HG02840 (cell line): ENCODE results near the gene PRRC2A.
"Not testable (repeated sequence)": the region's sequence is repeated elsewhere in the genome, so short reads cannot be mapped to it uniquely, and the experiment has no call there.

Experiments used
- ATAC-seq: cut with Tn5 transposase; IDR thresholded peaks from one replicate; pipeline ENCODE4 v1.9.1; 2021; ENCODE audit warnings: mild to moderate bottlenecking, moderate library complexity, moderate number of reproducible peaks; ENCODE audit not compliant: unreplicated experiment, low FRiP score

The PRRC2A gene

DNA sequence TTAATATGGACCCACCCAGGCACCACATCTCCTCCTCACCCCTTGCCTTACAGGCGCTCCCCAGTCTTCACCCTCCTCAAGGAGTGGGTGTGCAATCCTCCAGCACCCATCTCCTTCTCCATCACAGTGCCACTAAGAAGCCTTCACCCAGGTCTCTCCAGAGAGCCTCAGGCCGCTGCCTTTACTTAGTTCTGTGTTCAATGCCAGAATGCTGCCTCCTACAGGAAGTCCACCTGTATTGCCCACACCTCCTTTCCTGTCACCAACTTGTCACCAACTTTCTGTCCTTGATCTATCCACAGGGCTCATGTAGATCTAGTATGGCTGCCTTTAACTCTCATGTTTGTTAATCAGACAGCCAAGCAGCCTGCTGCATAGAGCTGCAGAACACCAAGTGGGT lies 35.0 kb upstream of the PRRC2A start:
- ATAC-seq, result no peak

DNA sequence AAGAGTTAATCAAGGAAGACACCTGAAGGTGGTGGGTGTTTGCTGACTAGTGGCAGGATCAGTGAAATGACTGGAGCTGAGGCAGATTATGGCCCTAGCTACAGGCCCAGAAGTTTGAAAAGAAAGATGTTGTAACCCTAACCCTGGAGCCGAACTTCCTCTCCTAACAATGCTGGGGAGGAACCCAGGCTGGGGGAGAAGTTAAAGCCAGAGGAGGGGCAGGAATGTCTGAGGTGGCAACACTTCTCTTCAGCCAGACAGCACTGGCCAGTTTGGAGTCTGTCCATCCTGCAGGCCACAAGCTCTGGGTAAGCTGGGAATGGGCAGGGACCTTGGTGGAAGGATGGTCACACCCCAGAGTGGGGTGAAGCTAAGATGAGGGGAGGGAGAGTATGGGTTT lies 34.5 kb upstream of the PRRC2A start, which contains the start of gene LST1:
Gene LST1 (plus strand): TSS at position 270 of the 400 bp plus-strand sequence. CDS start 1,023 bp downstream, outside the sequence.
- ATAC-seq, result no peak

DNA sequence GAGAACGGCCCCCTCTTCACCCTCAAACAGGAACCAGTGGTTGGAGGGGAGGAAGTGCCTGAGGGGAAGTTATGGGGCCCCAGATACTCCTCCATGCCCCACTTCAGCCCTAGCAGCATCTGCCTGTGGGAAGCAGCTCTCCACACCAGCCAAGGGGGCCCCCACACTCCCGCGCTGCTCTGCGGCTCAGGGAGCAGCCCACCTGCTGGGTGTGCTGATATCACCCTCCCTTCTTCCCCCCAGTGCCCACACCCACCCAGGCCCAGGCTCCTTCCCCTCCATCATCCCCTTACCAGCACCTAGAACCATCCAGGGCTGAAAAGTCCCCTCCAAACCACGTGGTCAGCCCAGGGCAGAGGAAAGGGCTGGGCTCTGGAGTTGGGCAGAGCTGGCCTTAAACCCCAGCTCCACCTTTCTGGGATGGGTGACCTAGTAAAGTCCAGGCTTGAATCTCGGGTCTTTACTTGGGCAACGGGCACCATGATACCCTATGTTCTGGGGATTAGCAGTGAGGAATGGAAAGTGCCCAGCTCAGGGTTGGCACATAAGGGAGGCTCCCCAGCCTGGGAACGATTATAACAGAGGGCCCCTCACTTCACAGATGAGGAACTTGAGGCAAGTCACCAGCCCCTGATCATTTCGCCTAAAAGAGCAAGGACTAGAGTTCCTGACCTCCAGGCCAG lies 33.8 kb upstream of the PRRC2A start:
- ATAC-seq, result no peak

DNA sequence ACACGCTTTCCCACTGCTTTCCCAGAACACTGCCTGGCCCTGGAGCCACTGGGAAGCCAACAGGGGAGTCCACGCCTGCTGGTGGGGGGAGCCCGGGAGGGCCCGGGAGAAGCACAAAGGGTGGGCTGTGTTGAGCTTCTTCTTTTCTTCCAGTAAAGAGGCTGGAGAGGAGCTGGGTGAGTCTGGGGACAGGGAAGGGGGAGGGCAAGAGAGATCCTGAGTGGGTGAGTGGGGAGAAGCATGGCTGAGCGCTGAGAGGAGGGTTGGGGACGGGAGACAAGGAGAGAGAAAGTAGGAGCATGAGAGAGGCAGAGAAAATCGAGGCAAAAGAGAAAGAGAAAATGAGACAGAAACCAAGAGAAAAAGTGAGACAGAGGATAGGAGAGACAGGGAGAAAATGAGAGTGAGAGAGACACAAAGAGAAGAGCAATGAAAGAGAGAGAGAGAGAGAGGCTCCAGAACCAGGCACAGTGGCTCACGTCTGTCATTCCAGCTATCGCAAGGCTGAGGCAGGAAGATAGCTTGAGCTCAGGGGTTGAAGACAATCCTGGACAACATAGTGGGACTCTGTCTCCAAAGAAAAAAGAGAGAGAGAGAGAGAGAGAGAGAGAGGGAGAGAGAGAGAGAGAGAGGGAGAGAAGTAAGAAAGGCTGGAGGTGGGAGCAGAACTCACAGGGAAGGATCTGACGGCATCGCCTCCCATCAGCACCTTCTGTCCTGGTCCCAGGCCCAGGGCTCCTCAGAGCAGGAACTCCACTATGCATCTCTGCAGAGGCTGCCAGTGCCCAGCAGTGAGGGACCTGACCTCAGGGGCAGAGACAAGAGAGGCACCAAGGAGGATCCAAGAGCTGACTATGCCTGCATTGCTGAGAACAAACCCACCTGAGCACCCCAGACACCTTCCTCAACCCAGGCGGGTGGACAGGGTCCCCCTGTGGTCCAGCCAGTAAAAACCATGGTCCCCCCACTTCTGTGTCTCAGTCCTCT lies 32.4 kb upstream of the PRRC2A start:
- ATAC-seq, result no peak

DNA sequence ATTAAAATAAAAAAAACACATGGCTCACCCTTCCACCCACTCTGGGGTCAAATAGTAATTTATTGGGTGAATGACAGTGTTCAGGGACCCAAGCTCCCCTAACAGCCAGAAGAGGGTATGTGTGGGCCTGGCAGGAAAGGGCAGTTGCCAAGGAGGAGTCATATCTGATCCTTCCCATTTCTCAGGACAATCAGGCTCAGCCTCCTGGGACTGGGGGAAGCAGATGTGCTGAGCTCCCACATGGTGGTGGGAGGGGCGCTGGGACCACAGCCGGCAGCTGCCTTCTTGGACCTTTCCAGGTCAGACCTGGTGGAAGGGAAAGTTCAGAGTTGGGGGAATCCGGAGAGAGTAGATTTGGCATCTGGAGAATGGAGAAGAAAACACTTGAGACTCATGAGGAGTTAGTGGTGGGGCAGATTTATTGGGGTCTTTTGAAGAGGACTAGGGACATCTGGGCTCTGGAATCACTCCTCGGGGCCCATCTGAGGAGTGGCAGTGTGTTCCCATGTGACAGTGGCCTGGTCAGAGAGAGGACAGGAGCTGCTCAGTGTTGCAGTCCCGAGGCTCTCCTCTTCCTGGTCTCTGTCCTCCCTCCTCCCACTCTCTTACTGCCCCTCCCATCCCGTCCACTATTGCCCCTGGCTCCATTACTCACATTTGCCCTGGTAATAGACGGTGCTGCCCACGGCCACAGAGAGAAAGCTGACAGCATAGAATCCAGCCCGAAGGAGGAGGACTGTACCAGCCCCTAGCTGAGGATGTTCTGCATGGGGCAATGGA lies 31.5 kb upstream of the PRRC2A start:
- ATAC-seq, result no peak

DNA sequence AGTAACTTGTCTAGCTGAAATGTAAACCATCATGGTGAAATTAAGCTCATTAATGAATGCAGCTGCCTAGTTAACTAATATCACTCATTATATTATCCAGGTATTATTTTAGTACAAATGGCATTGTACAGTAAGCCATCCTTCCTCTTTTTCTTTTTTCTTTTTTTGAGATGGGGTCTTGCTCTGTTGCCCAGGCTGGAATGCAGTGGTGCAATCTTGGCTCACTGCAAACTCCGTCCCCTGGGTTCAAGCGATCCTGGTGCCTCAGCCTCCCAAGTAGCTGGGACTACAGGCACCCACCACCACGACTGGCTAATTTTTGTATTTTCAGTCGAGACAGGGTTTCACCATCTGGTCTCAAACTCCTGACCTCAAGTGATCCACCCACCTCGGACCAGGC lies 29.8 kb upstream of the PRRC2A start:
- ATAC-seq, result not testable (repeated sequence)

DNA sequence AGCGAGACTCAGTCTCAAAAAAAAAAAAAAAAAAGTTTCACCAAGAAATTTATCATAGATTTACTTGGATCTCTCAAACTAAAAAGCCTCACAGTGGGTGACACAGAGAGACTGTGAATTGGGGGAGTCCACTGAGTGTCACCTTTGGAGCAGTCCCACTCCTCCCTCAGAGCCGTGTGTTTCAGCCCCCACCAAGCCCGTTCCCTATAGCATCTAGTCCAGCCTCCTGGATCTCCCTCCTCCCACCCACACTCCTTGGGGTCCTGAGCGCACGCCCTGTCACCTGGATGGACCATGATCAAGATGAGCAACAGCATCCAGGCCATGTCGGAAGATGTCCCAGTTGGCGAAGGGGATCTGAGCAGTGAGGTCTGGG lies 28.1 kb upstream of the PRRC2A start:
- ATAC-seq, result no peak

DNA sequence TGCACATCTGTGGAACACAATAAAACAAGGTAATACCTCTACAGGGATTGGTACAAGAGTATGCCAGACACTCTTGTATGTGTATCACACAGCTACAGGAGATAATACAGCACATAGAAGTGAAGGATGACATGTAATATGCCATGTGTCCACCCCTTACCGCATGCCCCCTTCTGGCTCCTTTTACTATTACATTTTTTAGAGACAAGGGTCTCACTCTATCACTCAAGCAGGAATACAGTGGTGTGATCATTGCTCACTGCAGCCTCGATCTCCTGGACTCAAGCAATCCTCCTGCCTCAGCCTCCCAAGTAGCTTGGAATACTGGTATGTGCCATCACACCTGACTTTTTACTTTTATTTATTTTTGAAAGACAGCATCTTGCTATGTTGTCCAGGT lies 23.5 kb upstream of the PRRC2A start:
- no peak for ATAC-seq

DNA sequence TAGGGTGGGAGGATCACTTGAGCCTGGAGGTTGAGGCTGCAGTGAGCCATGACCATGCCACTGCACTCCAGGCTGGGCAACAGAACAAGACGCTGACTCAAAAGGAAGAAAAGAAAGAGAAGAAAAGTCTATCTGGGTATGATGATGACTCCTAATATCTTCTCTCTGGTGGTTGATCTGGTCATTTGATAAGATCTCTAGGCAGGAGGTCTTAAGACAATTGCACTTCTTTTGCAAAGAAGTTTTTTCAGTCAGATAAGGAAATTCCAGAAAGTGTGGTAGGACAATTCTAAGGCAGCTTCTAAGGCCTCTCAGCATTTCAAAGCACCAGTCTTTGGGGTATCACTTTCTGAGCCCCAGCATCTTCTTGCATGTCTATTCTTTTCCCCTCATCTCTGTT lies 13.2 kb upstream of the PRRC2A start:
- ATAC-seq, result no peak

DNA sequence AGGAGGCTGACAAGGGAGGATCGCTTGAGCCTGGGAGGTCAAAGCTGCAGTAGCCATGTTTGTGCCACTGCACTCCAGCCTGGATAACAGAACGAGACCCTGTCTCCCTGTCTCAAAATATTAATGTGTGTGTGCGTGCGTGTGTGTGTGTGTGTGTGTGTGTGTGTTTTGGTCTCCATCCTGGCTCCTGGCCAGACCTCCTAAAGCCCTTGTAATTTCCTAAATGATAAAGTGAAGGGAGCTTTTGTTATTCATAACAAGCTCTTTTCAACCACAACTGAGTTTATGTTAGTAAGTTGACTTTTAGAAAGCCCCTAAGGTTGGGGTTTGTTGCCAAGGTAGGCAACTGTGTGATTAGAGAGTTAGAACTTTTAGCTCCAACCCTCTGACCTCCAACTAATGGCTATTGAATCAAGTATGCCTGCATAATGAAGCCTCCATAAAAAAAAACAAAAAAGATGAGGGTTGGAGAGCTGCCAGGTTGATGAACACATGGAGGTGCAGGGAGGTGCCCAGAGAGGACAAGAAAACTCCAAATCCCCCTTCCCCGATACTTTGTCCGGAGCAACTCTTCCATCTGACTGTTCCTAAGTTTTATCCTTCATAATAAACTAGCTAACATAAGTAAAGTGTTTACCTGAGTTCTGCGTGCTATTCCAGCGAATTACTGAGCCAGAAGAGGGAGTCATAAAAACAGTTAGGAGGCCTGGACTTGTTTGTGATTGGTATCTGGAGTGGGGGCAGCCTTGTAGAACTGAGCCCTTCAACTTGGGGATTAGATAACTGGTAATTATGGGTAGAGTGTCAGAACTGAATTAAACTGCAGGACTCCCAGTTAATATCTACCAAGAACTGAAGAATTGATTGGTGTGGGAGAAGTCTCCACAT lies 10.8 kb upstream of the PRRC2A start:
- no peak for ATAC-seq

DNA sequence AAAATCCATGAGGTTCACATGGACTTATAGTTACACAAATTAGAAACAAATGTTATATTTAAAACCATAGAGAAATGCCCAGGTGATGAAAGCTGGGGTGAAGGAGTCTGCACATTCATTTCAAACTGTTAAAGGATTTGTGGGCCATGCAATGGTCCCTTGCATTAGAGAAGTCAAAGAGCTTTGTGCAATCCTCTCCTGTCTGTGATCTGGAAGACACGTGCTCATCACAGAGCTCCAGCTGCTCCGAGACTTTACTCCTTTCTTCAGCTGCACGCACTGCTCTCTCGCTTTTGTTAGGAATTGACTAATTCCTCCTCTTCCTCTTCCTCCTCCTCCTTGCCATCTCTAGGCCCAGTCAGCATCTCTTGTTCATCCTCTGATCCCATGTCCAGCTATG lies 9.5 kb upstream of the PRRC2A start:
- ATAC-seq, result no peak

DNA sequence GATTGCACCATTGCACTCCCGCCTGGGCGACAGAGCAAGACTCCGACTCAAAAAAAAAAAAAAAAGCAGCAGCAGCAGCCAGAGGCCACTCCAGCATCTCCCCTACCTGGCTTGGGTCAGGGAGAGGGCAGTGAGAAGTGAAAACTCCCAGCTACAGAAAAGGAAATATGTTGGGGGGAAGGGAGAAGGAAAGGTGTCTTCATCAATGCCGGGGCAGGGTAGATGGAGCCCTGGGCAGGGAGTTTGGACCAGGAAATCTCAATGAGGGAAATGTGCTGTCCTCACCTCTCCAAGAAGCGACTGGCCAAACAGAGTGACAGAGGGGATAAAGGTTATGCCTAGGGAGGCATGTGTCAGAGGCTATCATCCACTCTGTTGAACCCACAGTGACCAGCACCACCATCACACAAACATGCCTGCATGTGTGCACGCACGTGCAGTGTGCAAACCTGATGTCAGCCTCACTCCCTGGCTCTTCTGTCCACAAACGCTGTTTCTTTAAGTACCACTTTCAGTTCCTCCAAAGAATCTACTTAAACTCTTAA lies 6.4 kb upstream of the PRRC2A start:
- ATAC-seq, result no peak

DNA sequence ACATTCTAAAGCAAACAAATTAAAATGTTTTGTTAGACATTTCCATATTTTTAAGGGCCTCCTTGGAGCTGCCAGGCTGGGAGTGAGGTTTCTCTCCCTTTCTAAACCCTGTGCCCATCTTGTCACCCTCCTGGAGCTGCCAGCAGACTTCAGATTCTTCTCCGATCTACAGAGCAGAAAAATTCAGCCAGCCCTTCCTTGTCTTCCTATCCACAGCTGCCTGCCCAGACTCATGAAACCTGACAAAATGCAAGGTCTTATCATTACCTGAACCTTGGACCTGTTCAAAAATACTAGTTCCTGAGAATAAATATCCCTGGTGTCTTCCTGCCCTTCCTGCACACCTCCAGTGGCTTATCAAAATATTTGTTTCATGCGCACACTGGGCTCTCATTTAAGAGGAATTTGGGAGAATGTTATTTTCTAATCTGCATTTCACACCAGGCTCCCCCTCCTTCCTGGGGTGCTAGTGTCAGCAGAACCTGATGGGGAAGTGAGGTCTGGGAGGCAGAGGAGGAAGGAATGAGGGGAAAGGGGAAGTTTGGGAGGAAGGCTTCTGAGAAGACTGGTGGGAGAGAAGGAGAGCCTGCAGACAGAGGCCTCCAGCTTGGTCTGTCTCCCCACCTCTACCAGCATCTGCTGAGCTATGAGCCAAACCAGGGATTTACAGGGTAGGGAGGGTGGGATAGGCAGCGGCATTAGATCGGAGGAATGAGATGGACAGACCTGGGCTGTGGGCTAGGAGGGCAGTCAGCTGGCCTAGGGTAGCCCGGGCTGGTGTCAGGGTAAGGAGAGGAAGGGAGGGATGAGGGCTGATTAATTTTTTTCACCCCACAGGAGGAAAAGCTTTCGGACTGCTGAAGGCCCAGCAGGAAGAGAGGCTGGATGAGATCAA lies 5.6 kb upstream of the PRRC2A start, which contains the start of gene AIF1:
Gene AIF1 (plus strand): TSS at position 551 of the 895 bp plus-strand sequence. CDS start 96 bp downstream, at position 647.
- no peak for ATAC-seq

DNA sequence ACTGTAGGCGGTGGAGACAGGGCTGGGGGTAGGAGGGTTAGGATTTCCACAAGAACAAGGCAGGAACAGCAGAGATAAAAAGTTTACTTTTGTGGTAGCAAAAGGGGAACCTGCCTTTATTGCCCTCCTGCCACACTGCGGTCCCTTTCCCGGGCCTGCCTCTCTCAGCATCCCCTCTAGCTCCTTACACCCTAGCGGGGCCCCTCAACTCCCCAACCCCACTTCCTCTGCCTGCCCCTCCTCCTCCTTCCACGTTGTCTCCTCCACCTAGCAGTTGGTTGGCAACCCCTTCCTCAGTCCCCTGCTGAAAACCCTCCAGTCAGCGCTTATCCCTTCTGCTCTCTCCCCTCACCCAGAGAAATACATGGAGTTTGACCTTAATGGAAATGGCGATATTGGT lies 4.8 kb upstream of the PRRC2A start:
- no peak for ATAC-seq

DNA sequence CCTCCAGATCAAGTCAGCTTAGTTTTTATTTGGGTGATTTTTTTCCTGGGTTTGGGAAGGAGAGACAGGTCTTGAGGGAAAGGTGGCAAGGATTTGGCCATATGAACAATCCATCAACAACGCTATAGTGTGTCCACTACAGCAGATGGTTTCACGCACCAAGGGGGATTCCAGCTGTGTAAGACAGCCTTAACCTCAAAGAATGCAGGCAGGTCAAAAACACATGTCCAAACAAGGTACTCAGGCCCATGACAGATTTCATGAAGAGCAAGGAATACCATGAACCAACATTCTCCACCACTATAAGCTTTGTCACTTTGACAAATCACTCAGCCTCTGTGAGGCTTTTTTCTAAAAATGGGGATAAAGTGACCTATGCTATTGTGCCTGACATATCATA lies 3.5 kb upstream of the PRRC2A start:
- ATAC-seq, result no peak

DNA sequence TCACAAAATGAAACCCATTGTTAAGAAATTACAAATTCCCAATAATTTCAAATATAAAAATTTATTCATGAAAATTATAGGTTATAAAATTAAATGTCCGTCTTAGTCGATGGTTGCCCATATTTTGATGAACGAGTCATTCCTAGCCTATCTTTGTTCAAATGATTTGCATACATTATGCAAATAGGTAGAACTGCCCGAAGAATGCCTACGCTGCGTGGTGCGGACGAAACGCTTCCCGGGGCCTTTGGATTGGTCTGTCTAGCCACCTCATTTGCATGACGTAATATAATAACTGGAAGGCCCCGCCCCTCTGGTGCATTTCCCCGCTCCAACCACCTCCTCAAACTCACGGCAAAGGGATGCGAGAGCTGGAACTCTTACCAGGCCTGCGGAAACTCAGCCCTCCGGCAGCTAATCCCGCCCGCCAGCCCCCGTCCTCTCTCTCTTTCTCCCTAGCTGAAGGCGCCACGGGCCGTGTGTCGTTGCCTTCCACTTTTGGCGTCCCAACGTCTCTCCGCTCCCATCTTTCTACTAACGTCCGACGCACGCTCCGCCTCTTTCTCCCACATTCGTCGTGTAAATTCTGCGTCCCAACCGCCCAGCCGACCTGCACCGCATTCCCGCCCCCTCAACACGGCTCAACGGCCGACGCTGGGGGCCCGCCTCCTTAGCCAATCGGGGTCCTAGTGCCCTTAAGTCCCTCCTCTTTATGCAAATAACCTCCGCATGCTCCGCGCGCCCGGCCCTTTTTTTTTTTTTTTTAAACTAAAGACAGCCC lies 520 bp upstream of the PRRC2A start:
- peak; percentile 83 for ATAC-seq

DNA sequence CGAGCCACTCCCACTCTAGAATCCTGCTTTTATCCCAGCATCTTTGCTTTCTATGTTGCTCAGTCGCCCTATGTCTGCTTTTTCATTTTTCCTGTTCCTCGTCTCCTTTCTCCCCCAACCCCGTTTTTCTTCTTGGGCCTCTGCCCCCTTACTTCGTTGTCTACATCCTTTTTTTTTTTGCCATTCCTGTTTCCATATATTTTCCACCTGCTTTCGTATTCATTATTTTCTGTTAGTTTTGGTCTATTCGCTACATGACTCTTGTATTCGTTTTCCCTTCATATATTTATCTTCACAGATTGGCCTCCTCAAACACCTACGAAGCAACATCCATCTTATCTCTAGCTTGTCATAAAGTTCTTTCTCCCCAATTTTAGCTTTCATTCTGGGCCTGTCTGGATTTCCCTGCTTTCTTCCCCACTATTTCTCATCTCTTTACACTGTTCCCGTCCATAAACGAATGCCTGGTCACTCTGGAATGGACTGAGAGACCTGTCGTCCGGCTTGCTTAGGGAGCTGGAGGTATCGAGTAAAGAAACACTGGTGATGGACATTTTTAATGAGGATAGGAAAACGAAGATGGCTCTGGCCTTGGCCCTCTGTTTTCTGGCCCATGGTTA lies 915 bp downstream of the PRRC2A start:
- no peak for ATAC-seq
